H1 (cell line): Measurements from ENCODE around the gene SLFN12L. TPM values are rescaled to one million over a fixed set of nuclear protein-coding genes. Genes with fewer than 3 reads are reported as not detected.

ENCODE experiments used
- CTCF ChIA-PET: fragments of 300-600 bp; sonication (Branson Sonifier 250); formaldehyde crosslinking; loops from one replicate; lab custom pipeline; 2021; ENCODE audit not compliant: partially characterized antibody; lab: Charles Lee
- POLR2A ChIA-PET: fragments of 300-600 bp; sonication (Branson Sonifier 250); formaldehyde crosslinking; loops from one replicate; lab custom pipeline; 2021; ENCODE audit warnings: inconsistent platforms; ENCODE audit not compliant: partially characterized antibody; lab: Charles Lee
- DNase-seq, 2 experiments: peaks; one replicate each; pipeline versions ENCODE4 v3.0.0 to v3.0.0-alpha.2; 2010 to 2022; ENCODE audit warnings: low spot score in 2 of 2, low read depth in 1 of 2, mixed read lengths in 1 of 2
- FAIRE-seq: peaks from 2 replicates; lab custom pipeline; 2011; peaks lifted over from hg19 to GRCh38; lab: Jason Lieb, UNC
- H2AFZ ChIP-seq: 2 replicates; pipeline ENCODE4 v1.8.1; 2012; ENCODE audit warnings: low read length, inconsistent platforms
- H2AK5ac ChIP-seq: 2 replicates; pipeline ENCODE4 v1.6.1; 2013; ENCODE audit warnings: low read depth, low read length
- H2BK120ac ChIP-seq: replicated peaks from 2 replicates; pipeline ENCODE3; 2013; ENCODE audit warnings: low read depth, low read length, inconsistent platforms
- H2BK12ac ChIP-seq: 2 replicates; pipeline ENCODE4 v1.6.1; 2013; ENCODE audit warnings: low read depth, low read length
- H2BK15ac ChIP-seq: 2 replicates; pipeline ENCODE4 v1.6.1; 2013; ENCODE audit warnings: low read length
- H2BK20ac ChIP-seq: 2 replicates; pipeline ENCODE4 v1.6.1; 2013; ENCODE audit warnings: low read length
- H2BK5ac ChIP-seq: 2 replicates; pipeline ENCODE4 v1.6.1; 2013; ENCODE audit warnings: low read depth, low read length
- H3K14ac ChIP-seq: 2 replicates; pipeline ENCODE4 v1.6.1; 2013; ENCODE audit warnings: inconsistent platforms; ENCODE audit not compliant: insufficient read length
- H3K18ac ChIP-seq: 2 replicates; pipeline ENCODE4 v1.6.1; 2013; ENCODE audit warnings: low read length; ENCODE audit errors: extremely low read depth
- H3K23ac ChIP-seq: 2 replicates; pipeline ENCODE4 v1.6.1; 2013; ENCODE audit warnings: inconsistent platforms; ENCODE audit not compliant: insufficient read length
- H3K23me2 ChIP-seq: 2 replicates; pipeline ENCODE4 v1.6.1; 2013; ENCODE audit warnings: low read depth, low read length
- H3K27ac ChIP-seq: 2 replicates; pipeline ENCODE4 v1.6.1; 2011; ENCODE audit warnings: low read depth, low read length, inconsistent platforms
- H3K27me3 ChIP-seq, 4 experiments: replicated peaks in 1 of 4; 1 replicate in 1 of 4; 2 replicates in 3 of 4; pipeline versions ENCODE4 v1.6.1 to v1.8.1; 2011 to 2013; ENCODE audit warnings: low read length in 3 of 4, mild to moderate bottlenecking in 3 of 4, inconsistent platforms in 2 of 4, mixed read lengths in 2 of 4, moderate library complexity in 1 of 4; ENCODE audit not compliant: control insufficient read depth in 3 of 4, insufficient read depth in 3 of 4; ENCODE audit errors: extremely low read depth in 1 of 4
- H3K36me3 ChIP-seq, 4 experiments: 2 replicates each; pipeline versions ENCODE4 v1.6.1 to v1.8.1; 2011 to 2013; ENCODE audit warnings: mild to moderate bottlenecking in 4 of 4, low read length in 3 of 4, moderate library complexity in 2 of 4, control low read depth in 1 of 4, inconsistent platforms in 1 of 4; ENCODE audit not compliant: insufficient read depth in 4 of 4, control insufficient read depth in 2 of 4
- H3K4ac ChIP-seq: replicated peaks from 2 replicates; pipeline ENCODE3; 2013; ENCODE audit warnings: low read length, low read depth, mixed read lengths, inconsistent platforms; ENCODE audit not compliant: insufficient read length
- H3K4me1 ChIP-seq, 4 experiments: replicated peaks in 1 of 4; 1 replicate in 1 of 4; 2 replicates in 3 of 4; pipeline versions ENCODE4 v1.6.1 to v1.8.1; 2011 to 2013; ENCODE audit warnings: low read length in 3 of 4, inconsistent platforms in 2 of 4, mixed read lengths in 1 of 4; ENCODE audit not compliant: insufficient read depth in 4 of 4, control insufficient read depth in 3 of 4
- H3K4me2 ChIP-seq, 2 experiments: 2 replicates each; pipeline versions ENCODE4 v1.6.1 to v1.8.1; 2011 to 2013; ENCODE audit warnings: low read depth in 2 of 2, low read length in 2 of 2, control low read depth in 1 of 2, inconsistent platforms in 1 of 2, mild to moderate bottlenecking in 1 of 2; ENCODE audit not compliant: insufficient read depth in 1 of 2
- H3K4me3 ChIP-seq, 4 experiments: fragments of 200-600, 300-600 bp in 1 of 4; sonication (generic), shearing (Covaris generic), sonication (Bioruptor Twin) in 1 of 4; 2 replicates each; pipeline versions ENCODE4 v1.5.1 to v1.8.1; 2011 to 2016; ENCODE audit warnings: low read length in 4 of 4, low read depth in 3 of 4, control low read depth in 2 of 4, inconsistent platforms in 2 of 4, mild to moderate bottlenecking in 2 of 4, mixed read lengths in 1 of 4, moderate library complexity in 1 of 4; ENCODE audit not compliant: insufficient read depth in 2 of 4; ENCODE audit errors: extremely low read depth in 1 of 4
- H3K56ac ChIP-seq: replicated peaks from 2 replicates; pipeline ENCODE3; 2013; ENCODE audit warnings: low read depth, mild to moderate bottlenecking, mixed read lengths, low read length, inconsistent platforms; ENCODE audit not compliant: insufficient read length
- H3K79me1 ChIP-seq: 2 replicates; pipeline ENCODE4 v1.6.1; 2013; ENCODE audit warnings: low read depth, low read length, control low read depth
- H3K79me2 ChIP-seq, 2 experiments: 2 replicates each; pipeline versions ENCODE4 v1.6.1 to v1.8.1; 2012 to 2013; ENCODE audit warnings: low read length in 2 of 2, mild to moderate bottlenecking in 2 of 2, inconsistent platforms in 1 of 2; ENCODE audit not compliant: insufficient read depth in 2 of 2, control insufficient read depth in 1 of 2
- H3K9ac ChIP-seq, 4 experiments: replicated peaks in 1 of 4; 1 replicate in 1 of 4; 2 replicates in 3 of 4; pipeline versions ENCODE4 v1.6.1 to v1.8.1; 2011 to 2013; ENCODE audit warnings: low read depth in 3 of 4, low read length in 3 of 4, control low read depth in 2 of 4, mild to moderate bottlenecking in 2 of 4, moderate library complexity in 2 of 4, inconsistent platforms in 1 of 4; ENCODE audit errors: extremely low read depth in 1 of 4
- H3K9me3 ChIP-seq, 2 experiments: 2 replicates each; pipeline versions ENCODE4 v1.6.1 to v1.8.1; 2012 to 2013; ENCODE audit warnings: mild to moderate bottlenecking in 2 of 2, moderate library complexity in 2 of 2, control low read depth in 1 of 2, inconsistent platforms in 1 of 2, low read depth in 1 of 2, low read length in 1 of 2, mixed read lengths in 1 of 2; ENCODE audit not compliant: insufficient read depth in 2 of 2
- H4K20me1 ChIP-seq, 2 experiments: replicated peaks in 1 of 2; 2 replicates each; pipeline versions ENCODE3 to v1.8.1; 2011 to 2013; ENCODE audit warnings: inconsistent platforms in 2 of 2, low read length in 2 of 2, mild to moderate bottlenecking in 1 of 2; ENCODE audit not compliant: insufficient read depth in 2 of 2, control insufficient read depth in 1 of 2
- H4K5ac ChIP-seq: 2 replicates; pipeline ENCODE4 v1.6.1; 2013; ENCODE audit warnings: low read length, low read depth, mixed read lengths, inconsistent platforms; ENCODE audit not compliant: insufficient read length
- H4K8ac ChIP-seq: 2 replicates; pipeline ENCODE4 v1.8.0; 2013; ENCODE audit warnings: mild to moderate bottlenecking, moderate library complexity, low read length, inconsistent platforms; ENCODE audit not compliant: insufficient read depth; ENCODE audit errors: extremely low read depth
- H4K91ac ChIP-seq: replicated peaks from 2 replicates; pipeline ENCODE3; 2013; ENCODE audit warnings: low read length, mixed read lengths, inconsistent platforms; ENCODE audit not compliant: insufficient read length
- ASH2L ChIP-seq: fragments of 200-600, 300-600 bp; sonication (generic); IDR thresholded peaks from one replicate; pipeline ENCODE4 v1.7.1; 2017; ENCODE audit warnings: low read length
- BRCA1 ChIP-seq: IDR thresholded peaks from 2 replicates; pipeline ENCODE4 v1.6.1; 2012; ENCODE audit warnings: low read depth, low read length, improper control_type of control experiment
- CHD1 ChIP-seq: IDR thresholded peaks from 2 replicates; pipeline ENCODE4 v1.6.1; 2012; ENCODE audit warnings: low read depth, low read length, improper control_type of control experiment
- GABPA ChIP-seq: IDR thresholded peaks from 2 replicates; pipeline ENCODE4 v1.6.1; 2011; ENCODE audit warnings: mild to moderate bottlenecking, low read length, moderate library complexity, borderline replicate concordance; ENCODE audit not compliant: insufficient read depth
- KDM4A ChIP-seq: IDR thresholded peaks from one replicate; pipeline ENCODE4 v1.7.1; 2012; ENCODE audit warnings: low read depth, mild to moderate bottlenecking, moderate library complexity, low read length, inconsistent platforms; ENCODE audit not compliant: severe bottlenecking
- PHF8 ChIP-seq: fragments of 200-600 bp; sonication (generic); conservative IDR thresholded peaks from 2 replicates; pipeline ENCODE4 v1.7.1; 2012; ENCODE audit warnings: low read depth, mild to moderate bottlenecking, inconsistent platforms, low read length, moderate library complexity
- POLR2A ChIP-seq, 2 experiments: IDR thresholded peaks; 1 replicate in 1 of 2; 2 replicates in 1 of 2; pipeline ENCODE4 v1.6.1; 2011; ENCODE audit warnings: low read depth in 2 of 2, low read length in 2 of 2, mild to moderate bottlenecking in 2 of 2; ENCODE audit errors: control extremely low read depth in 1 of 2
- POLR2AphosphoS5 ChIP-seq: IDR thresholded peaks from 2 replicates; pipeline ENCODE4 v1.6.1; 2011; ENCODE audit warnings: low read depth, low read length
- RNF2 ChIP-seq: fragments of 200-900, 300-1000 bp; sonication (generic); IDR thresholded peaks from 2 replicates; pipeline ENCODE4 v1.7.1; 2016; ENCODE audit warnings: borderline replicate concordance, low read depth, mild to moderate bottlenecking, antibody characterized with exemption, low read length; ENCODE audit not compliant: poor library complexity, severe bottlenecking; ENCODE audit errors: missing control alignments
- TAF1 ChIP-seq: IDR thresholded peaks from 2 replicates; pipeline ENCODE4 v1.6.1; 2011; ENCODE audit warnings: mild to moderate bottlenecking, low read depth, low read length
- WGBS, 2 experiments: shearing (Covaris generic) in 1 of 2; methylation state at CpG; one replicate each; pipeline versions ENCODE4 v1.1.6 to v1.1.7; 2013 to 2015; ENCODE audit warnings: low lambda C conversion rate in 2 of 2, mixed read lengths in 2 of 2, inconsistent platforms in 1 of 2, low coverage in 1 of 2, missing lambda C conversion rate in 1 of 2; ENCODE audit not compliant: insufficient replicate concordance in 2 of 2, insufficient coverage in 1 of 2, insufficient read length in 1 of 2; ENCODE audit errors: extremely low coverage in 1 of 2, missing lambda C conversion rate in 1 of 2; 5-methylcytosine and 5-hydroxymethylcytosine counted together
- polyA plus RNA-seq, 7 experiments: library from polyadenylated mRNA; depleted of rRNA in 3 of 7; stranded (reverse) in 5 of 7; unstranded in 2 of 7; fragments of >200 nt in 5 of 7; fragments of 200-250 nt in 2 of 7; gene quantifications; 1 replicate in 5 of 7; 2 replicates in 1 of 7; 4 replicates in 1 of 7; pipeline versions ENCODE4 v1.2.1 to v1.2.3, GENCODE V29; 2011 to 2013; ENCODE audit warnings: missing spikeins in 2 of 7, mixed read lengths in 2 of 7
- total RNA-seq: library from RNA; stranded (reverse); fragmentation: NEBNext Ultra II Directional; extraction: Animal tissue kit (Norgen Biotek cat#: 25700); gene quantifications from 2 replicates; pipeline ENCODE4 v1.2.1, GENCODE V29; 2021

SLFN12L gene
- total and polyA plus RNA-seq, 2 of the 8 experiments (the other 6 are each of a cell fraction or from before 2014, with no cell fraction given), result not detected

DNA sequence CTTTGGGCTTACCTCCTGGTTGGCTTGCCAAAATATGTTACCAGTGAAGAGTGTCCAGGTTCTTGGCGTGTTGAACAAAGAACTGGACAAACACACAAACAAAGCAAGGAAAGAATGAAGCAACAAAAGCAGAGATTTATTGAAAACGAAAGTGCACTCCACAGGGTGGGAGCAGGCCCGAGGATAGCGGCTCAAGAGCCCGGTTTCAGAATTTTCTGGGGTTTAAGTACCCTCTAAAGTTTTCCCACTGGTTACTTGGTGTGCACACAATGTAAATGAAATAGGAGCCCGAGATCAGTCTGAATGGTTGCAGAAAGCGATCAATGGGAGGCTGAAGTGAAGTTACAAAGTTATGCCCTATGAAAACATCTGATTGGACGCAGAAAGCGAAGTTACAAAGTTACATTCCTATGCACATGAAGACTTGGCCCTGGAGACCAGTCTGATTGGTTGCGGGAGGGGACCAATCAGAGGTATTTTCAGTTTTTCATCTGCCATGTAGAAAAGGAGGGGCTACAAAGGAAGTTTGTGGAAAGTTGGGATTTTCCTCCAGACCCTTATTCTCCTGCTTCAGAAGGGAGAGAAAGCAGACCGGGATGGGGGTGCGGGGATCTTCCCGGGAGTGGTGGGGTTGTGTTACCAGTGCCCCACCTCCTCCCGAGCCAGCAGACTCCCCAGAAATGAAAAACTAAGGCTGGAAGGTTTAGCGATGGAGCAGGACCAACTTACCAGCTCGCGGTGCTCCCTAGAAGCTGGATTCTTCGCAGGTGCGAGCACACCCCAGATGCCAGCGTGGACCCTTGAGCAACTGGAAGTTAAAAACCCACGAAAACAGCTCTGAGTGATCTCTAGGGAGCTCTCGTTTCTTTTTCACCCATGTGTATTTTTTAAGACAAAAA lies 105.1 kb downstream of the SLFN12L start, which contains the start of gene SLFN12:
SLFN12 (minus strand) TSS at position 325 of the 899 bp plus-strand sequence. CDS start 9,472 bp downstream, outside the sequence.
- 1% methylated on average over 22 of the region's 22 CpGs; no CpG with 5 or more reads in 1 of the 2 experiments for WGBS, 2 experiments
- Histone ChIP-seq H4K91ac (peak within 1 kb of the TSS; percentile 67), H3K9me3 (no peaks in the 10 kb centered on the region), H2BK15ac (no peak within 1 kb of the TSS), H3K4me1 (peaks cover 0 to 14% (median 8%) of the 10 kb centered on the region in 4 experiments; a peak in 6 of 7 replicates), H4K5ac (peak within 1 kb of the TSS; percentile 8), H3K27me3 (peaks cover 6 to 35% (median 21%) of the 10 kb centered on the region in 4 experiments), H2AK5ac (peak within 1 kb of the TSS; percentile 93; the same call in 1 of the 2 replicates), H4K20me1 (peaks cover 0 to 3% of the 10 kb centered on the region in 2 experiments), H4K8ac (peak within 1 kb of the TSS; percentile 76), H2BK120ac (no peak within 1 kb of the TSS), H3K4me2 (peak within 1 kb of the TSS; percentile 68 to 84), H2BK20ac (0 out of 2 replicates have a peak within 1 kb of the TSS, but pooled peaks have one; percentile 3), H2AFZ (0 out of 2 replicates have a peak within 1 kb of the TSS, but pooled peaks have one; percentile 45), H3K23me2 (peaks cover 5% of the 10 kb centered on the region; the same call in 1 of the 2 replicates), H3K79me2 (0 out of 4 replicates have a peak, but pooled peaks cover 0 to under 1% of the 10 kb centered on the region in 2 experiments), H3K9ac (peak within 1 kb of the TSS in 3 of 4 experiments; percentile 70 to 71 (median 71); a peak in 6 of 7 replicates), H2BK5ac (peak within 1 kb of the TSS; percentile 90; the same call in 1 of the 2 replicates), H3K18ac (peak within 1 kb of the TSS; percentile 62), H3K4me3 (peak within 1 kb of the TSS; percentile 37 to 65 (median 56)), H3K23ac (no peak within 1 kb of the TSS), H3K14ac (no peak within 1 kb of the TSS), H2BK12ac (peak within 1 kb of the TSS; percentile 92), H3K27ac (peak within 1 kb of the TSS; percentile 53; the same call in 1 of the 2 replicates), H3K56ac (peak within 1 kb of the TSS; percentile 73), H3K36me3 (no peaks in the 10 kb centered on the region), H3K79me1 (no peaks in the 10 kb centered on the region), H3K4ac (peak within 1 kb of the TSS; percentile 82)
- FAIRE-seq, result peak; percentile 93
- ChIA-PET CTCF (interaction anchor here (0.6 to 1.0 kb wide), 4 partner anchors 25 to 175 kb away, joined by 3 to 4 read pairs (median 3); no protein-coding TSS in a partner anchor), POLR2A (interaction anchor here (0.5 to 2.4 kb wide), 9 partner anchors 12 to 291 kb away, joined by 3 to 38 read pairs (median 5); partner anchors contain the start of genes NLE1 and SLFN13)
- DNase-seq, result peak; percentile 70 to 71
- TF ChIP-seq ASH2L (peak; percentile 6), TAF1 (peak; percentile 79), POLR2A (IDR thresholded peaks at IDR 0.05; ENCODE audit: control extremely low read depth in 1 of 2, low read depth in 2 of 2, low read length in 2 of 2) (peak; percentile 43 to 86), CHD1 (0 out of 2 replicates have a peak, but pooled peaks have one; percentile 61), BRCA1 (no peak), RNF2 (no peak), KDM4A (peak; percentile 36), POLR2AphosphoS5 (peak; percentile 44; the same call in 1 of the 2 replicates), GABPA (no peak), PHF8 (peak; percentile 59)
